GM12891 (cell line): ENCODE data around the gene AP2A1.

Experiments
- POLR2A ChIP-seq: IDR thresholded peaks from 2 replicates; pipeline ENCODE4 v1.6.1; 2011; ENCODE audit warnings: low read depth, low read length, control low read depth
- SPI1 ChIP-seq: IDR thresholded peaks from 2 replicates; pipeline ENCODE4 v1.6.1; 2011; ENCODE audit warnings: low read depth, low read length, control low read depth
- TAF1 ChIP-seq: IDR thresholded peaks from 2 replicates; pipeline ENCODE4 v1.6.1; 2011; ENCODE audit warnings: low read depth, low read length, control low read depth

DNA sequence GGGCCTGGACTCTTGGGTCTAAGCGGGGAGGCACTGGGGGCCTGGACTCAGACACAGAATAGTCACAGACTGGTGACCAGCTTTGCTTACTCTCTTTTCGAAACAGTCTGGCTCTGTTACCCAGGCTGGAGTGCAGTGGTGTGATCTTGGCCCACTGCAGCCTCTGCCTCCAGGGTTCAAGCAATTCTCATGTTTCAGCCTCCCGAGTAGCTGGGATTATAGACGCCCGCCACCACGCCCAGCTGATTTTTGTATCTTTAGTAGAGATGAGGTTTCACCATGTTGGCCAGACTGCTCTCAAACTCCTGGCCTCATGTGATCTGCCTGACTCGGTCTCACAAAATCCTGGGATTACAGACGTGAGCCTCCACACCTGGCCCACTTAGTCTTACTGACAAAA is 62.4 kb downstream of the AP2A1 start:
- TF ChIP-seq POLR2A = no peak
- no peak for TF ChIP-seq SPI1
- no peak for TF ChIP-seq TAF1
